WTC11 (cell line): ENCODE data around the gene ADIPOR2. TPM values are rescaled to one million over a fixed set of nuclear protein-coding genes. Genes with fewer than 3 reads are reported as not detected.
A peak's percentile ranks its signal among the peaks of the same experiment; 100 is the strongest.

Experiments used
- ATAC-seq: fragments of 200-7000 bp; cut with Tn5 transposase; 2 replicates; pipeline ENCODE4 v1.10.0; 2021; ENCODE audit warnings: mild to moderate bottlenecking, moderate library complexity
- CTCF ChIA-PET: fragments of 300-600 bp; sonication (Branson Sonifier 250); formaldehyde crosslinking; loops from one replicate; lab custom pipeline; 2021; ENCODE audit warnings: antibody characterized with exemption; lab: Charles Lee
- POLR2A ChIA-PET: fragments of 350-600 bp; sonication (Branson Sonifier 250); formaldehyde crosslinking; loops from one replicate; lab custom pipeline; 2021; ENCODE audit warnings: antibody characterized with exemption; lab: Charles Lee
- DNase-seq: peaks from one replicate; pipeline ENCODE4 v3.0.0; 2021; ENCODE audit warnings: low spot score
- H3K27ac Mint-ChIP-seq: 2 replicates; pipeline ENCODE4 v1.8.0; 2021; ENCODE audit warnings: mixed read lengths
- H3K27me3 Mint-ChIP-seq: 2 replicates; pipeline ENCODE4 v1.8.0; 2021; ENCODE audit warnings: low read depth, mild to moderate bottlenecking, moderate library complexity, mixed read lengths
- H3K36me3 Mint-ChIP-seq: 2 replicates; pipeline ENCODE4 v1.8.0; 2021; ENCODE audit warnings: mixed read lengths
- H3K4me1 Mint-ChIP-seq: 2 replicates; pipeline ENCODE4 v1.8.0; 2022; ENCODE audit warnings: mixed read lengths
- H3K4me3 Mint-ChIP-seq: 2 replicates; pipeline ENCODE4 v1.8.0; 2021; ENCODE audit warnings: mild to moderate bottlenecking, moderate library complexity, mixed read lengths
- H3K9me3 Mint-ChIP-seq: 2 replicates; pipeline ENCODE4 v1.8.0; 2021; ENCODE audit warnings: mixed read lengths
- ATF3 ChIP-seq: sonication (generic); formaldehyde crosslinking; conservative IDR thresholded peaks from 2 replicates; pipeline ENCODE4 v1.8.1; 2022; ENCODE audit warnings: mild to moderate bottlenecking, missing genetic modification reagents
- ETV6 ChIP-seq: sonication (generic); formaldehyde crosslinking; IDR thresholded peaks from 2 replicates; pipeline ENCODE4 v1.8.1; 2022; ENCODE audit warnings: mild to moderate bottlenecking, missing genetic modification reagents
- MAX ChIP-seq: sonication (generic); formaldehyde crosslinking; IDR thresholded peaks from 2 replicates; pipeline ENCODE4 v1.8.0; 2022; ENCODE audit warnings: mild to moderate bottlenecking, missing genetic modification reagents
- NFE2L1 ChIP-seq: sonication (generic); formaldehyde crosslinking; IDR thresholded peaks from 2 replicates; pipeline ENCODE4 v1.8.1; 2023; ENCODE audit warnings: missing genetic modification reagents
- OVOL2 ChIP-seq: fragments of 250-450 bp; sonication (Bioruptor Pico); IDR thresholded peaks from 2 replicates; pipeline ENCODE4 v1.9.0; 2021; ENCODE audit warnings: mild to moderate bottlenecking, borderline replicate concordance
- RELA ChIP-seq: sonication (generic); formaldehyde crosslinking; IDR thresholded peaks from 2 replicates; pipeline ENCODE4 v1.8.1; 2022; ENCODE audit warnings: missing genetic modification reagents, mild to moderate bottlenecking, borderline replicate concordance
- USF2 ChIP-seq: sonication (generic); formaldehyde crosslinking; IDR thresholded peaks from 2 replicates; pipeline ENCODE4 v1.8.1; 2023; ENCODE audit warnings: mild to moderate bottlenecking, missing genetic modification reagents, moderate library complexity
- ZNF263 ChIP-seq: sonication (generic); formaldehyde crosslinking; IDR thresholded peaks from 2 replicates; pipeline ENCODE4 v1.8.1; 2022; ENCODE audit warnings: low read depth, mild to moderate bottlenecking, moderate library complexity, missing genetic modification reagents
- ZNF532 ChIP-seq: fragments of 250-450 bp; sonication (Bioruptor Pico); IDR thresholded peaks from 2 replicates; pipeline ENCODE4 v1.9.0; 2021; ENCODE audit warnings: mild to moderate bottlenecking, borderline replicate concordance
- ZNF671 ChIP-seq: fragments of 250-450 bp; sonication (Bioruptor Pico); IDR thresholded peaks from 2 replicates; pipeline ENCODE4 v1.8.0; 2021; ENCODE audit warnings: mild to moderate bottlenecking
- total RNA-seq: library from RNA; stranded (reverse); gene quantifications from 3 replicates; pipeline ENCODE4 v1.2.3, GENCODE V29; 2021

Gene ADIPOR2
- total RNA-seq, 1 experiment from 2014 or later: 38.4 TPM

- Mint-ChIP-seq H3K4me3 (no peak overlapping the region), H3K36me3 (peaks cover 39% of the 10 kb centered on the region), H3K27me3 (no peaks in the 10 kb centered on the region; the same call in 1 of the 2 replicates), H3K9me3 (peaks cover 31% of the 10 kb centered on the region), H3K4me1 (peaks cover 15% of the 10 kb centered on the region), H3K27ac (no peak overlapping the region)
- ATAC-seq (no peak), DNase-seq (no peak)
- ChIA-PET CTCF (no interaction called here), POLR2A (no interaction called here)
- TF ChIP-seq MAX (CRISPR knock-in tag): no peak
- TF ChIP-seq RELA (CRISPR knock-in tag): no peak
- TF ChIP-seq NFE2L1: no peak
Measured at GRCh38 chr12:1719139-1719538, 28.3 kb downstream of the ADIPOR2 start.

- Mint-ChIP-seq H3K9me3 (peaks cover 23% of the 10 kb centered on the region), H3K4me3 (no peak overlapping the region), H3K4me1 (peaks cover 15% of the 10 kb centered on the region), H3K27ac (no peak overlapping the region; the same call in 1 of the 2 replicates), H3K27me3 (no peaks in the 10 kb centered on the region; the same call in 1 of the 2 replicates), H3K36me3 (peaks cover 27% of the 10 kb centered on the region)
- ChIA-PET POLR2A (no interaction called here), CTCF (interaction anchor here (0.7 kb wide), 1 partner anchor 71 kb away, joined by 3 read pairs; no protein-coding TSS in a partner anchor)
- DNase-seq: peak; percentile 44
- TF ChIP-seq ZNF671 (CRISPR knock-in tag) (no peak), ZNF263 (no peak), ETV6 (peak; percentile 30; the same call in 1 of the 2 replicates)
- peak; percentile 74 for ATAC-seq
Measured at GRCh38 chr12:1720494-1720893, 29.6 kb downstream of the ADIPOR2 start.

- ChIA-PET CTCF (no interaction called here), POLR2A (no interaction called here)
- Mint-ChIP-seq H3K4me1 (peaks cover 15% of the 10 kb centered on the region), H3K36me3 (peaks cover 17% of the 10 kb centered on the region), H3K27ac (no peak overlapping the region), H3K4me3 (no peak overlapping the region), H3K27me3 (no peaks in the 10 kb centered on the region; the same call in 1 of the 2 replicates), H3K9me3 (peaks cover 14% of the 10 kb centered on the region)
- ATAC-seq (no peak), DNase-seq (no peak)
- TF ChIP-seq USF2 (CRISPR knock-in tag): no peak
Measured at GRCh38 chr12:1723721-1724120, 32.9 kb downstream of the ADIPOR2 start.

GRCh38 chr12:1724250-1724649 lies 33.4 kb downstream of the ADIPOR2 start:
- no peak overlapping the region; the same call in 1 of the 2 replicates for H3K27ac Mint-ChIP-seq
- TF ChIP-seq OVOL2 (CRISPR knock-in tag): no peak
- no peak for TF ChIP-seq ZNF532
- TF ChIP-seq ATF3 (CRISPR knock-in tag): no peak
- no peak for TF ChIP-seq MAX (CRISPR knock-in tag)
- TF ChIP-seq, all 79 proteins: peak for 0
- ATAC-seq (no peak), DNase-seq (no peak)
- ChIA-PET POLR2A (no interaction called here), CTCF (no interaction called here)
- Mint-ChIP-seq H3K36me3 (peaks cover 13% of the 10 kb centered on the region), H3K4me1 (peaks cover 15% of the 10 kb centered on the region), H3K4me3 (no peak overlapping the region), H3K9me3 (peaks cover 12% of the 10 kb centered on the region), H3K27me3 (no peaks in the 10 kb centered on the region; the same call in 1 of the 2 replicates)
